ENCODE results near the gene SAG. TPM values are rescaled to one million over a fixed set of nuclear protein-coding genes. Genes with fewer than 3 reads are reported as not detected.

Gene SAG
- total and polyA plus RNA-seq, 9 of the 15 experiments (the other 6 are each of a cell fraction or from before 2014, with no cell fraction given) = 0.04 to 0.64 (median 0.31) TPM; not detected in 5

- ATAC-seq (no peak), FAIRE-seq (no peak), DNase-seq (ENCODE audit: extremely low read depth in 1 of 4, low spot score in 3 of 4) (no peak)
- H3K27ac ChIP-seq (ENCODE audit: extremely low read depth, low read depth, low read length) = no peak overlapping the region
- TF ChIP-seq THRAP3 (IDR thresholded peaks at IDR 0.05; ENCODE audit: borderline replicate concordance) (no peak), NCOA2 (IDR thresholded peaks at IDR 0.05; ENCODE audit: partially characterized antibody in 2 of 2) (no peak), U2AF2 (optimal IDR thresholded peaks at IDR 0.05; ENCODE audit: low read depth, low read length) (no peak), ZBTB49 (CRISPR knock-in tag; IDR thresholded peaks at IDR 0.05; ENCODE audit: borderline replicate concordance) (no peak), IRF1 (CRISPR knock-in tag; IDR thresholded peaks at IDR 0.05; ENCODE audit: borderline replicate concordance) (no peak), TEAD1 (CRISPR knock-in tag; IDR thresholded peaks at IDR 0.05) (no peak), ARID3A (IDR thresholded peaks at IDR 0.05; ENCODE audit: borderline replicate concordance, low read depth, low read length) (no peak), HNRNPL (IDR thresholded peaks at IDR 0.05; ENCODE audit: low read depth, low read length) (no peak), SMARCB1 (IDR thresholded peaks at IDR 0.05; ENCODE audit: insufficient read length, low read depth) (no peak), CEBPB (tag; IDR thresholded peaks at IDR 0.05) (no peak)
- no TSS peak for BruUV-seq (replicated peaks)
- H3K27me3 ChIP-seq (ENCODE audit: control insufficient read depth in 2 of 2, insufficient read depth in 2 of 2, low read length in 2 of 2) = peaks cover 0 to 13% of the 10 kb centered on the region in 2 experiments; a peak in 2 of 5 replicates
- POLR2A ChIA-PET = interaction anchor here (0.6 kb wide), 1 partner anchor 118 kb away, joined by 4 read pairs; no protein-coding TSS in a partner anchor
- no peaks in the 10 kb centered on the region for H3K36me3 ChIP-seq (ENCODE audit: control insufficient read depth, insufficient read depth, low read length)
- no peaks in the 10 kb centered on the region for H3K9me3 ChIP-seq (replicated peaks; ENCODE audit: control insufficient read depth, insufficient read depth, low read depth, low read length)
- H3K4me3 ChIP-seq = no peak overlapping the region
- WGBS (ENCODE audit: insufficient coverage, low coverage, missing lambda C conversion rate) = 62% methylated on average over 4 of the region's 4 CpGs
- CTCF ChIA-PET (ENCODE audit: low intra/inter-chr PET ratio) = no interaction called here
- H3K4me2 ChIP-seq (ENCODE audit: insufficient read depth, low read length) = no peak overlapping the region
- no peaks in the 10 kb centered on the region for H4K20me1 ChIP-seq (replicated peaks; ENCODE audit: control insufficient read depth, insufficient read depth, low read length)
- H2AFZ ChIP-seq (ENCODE audit: low read depth, low read length) = no peak overlapping the region
- H3K9me1 ChIP-seq (ENCODE audit: control insufficient read depth, insufficient read depth, low read length) = peaks cover 3% of the 10 kb centered on the region
- in situ Hi-C loops (cut with MboI) (no loop called here), intact Hi-C loops (cut with micrococcal nuclease) (loop anchor here (2.0 kb wide), 1 partner anchor 60 kb away; no protein-coding TSS in a partner anchor)
- no peaks in the 10 kb centered on the region for H3K79me2 ChIP-seq (ENCODE audit: control insufficient read depth, insufficient read depth, low read length)
- peaks cover 0 to 9% of the 10 kb centered on the region in 2 experiments; a peak in 4 of 5 replicates for H3K4me1 ChIP-seq (replicated peaks in 1 of 2; ENCODE audit: control insufficient read depth in 2 of 2, insufficient read depth in 2 of 2, low read length in 2 of 2)
- H3K9ac ChIP-seq (ENCODE audit: insufficient read depth in 1 of 2, low read depth in 2 of 2, low read length in 2 of 2) = no peak overlapping the region
Observed at GRCh38 chr2:233325256-233325655, 17.6 kb downstream of the SAG start.
